Liver (tissue), 9 donors: ENCODE measurements around the gene RAMP3. TPM values are rescaled to one million over a fixed set of nuclear protein-coding genes. Genes with fewer than 3 reads are reported as not detected.

Source experiments
- DNase-seq: peaks from one replicate; pipeline ENCODE4 v3.0.0-alpha.2; 2017; ENCODE audit warnings: low spot score
- H3K27ac ChIP-seq, 2 donors: one replicate each; pipeline ENCODE4 v1.7.0; 2013; ENCODE audit warnings: inconsistent platforms in 2 of 2, low read length in 2 of 2, control low read depth in 1 of 2, low read depth in 1 of 2, mild to moderate bottlenecking in 1 of 2
- H3K27me3 ChIP-seq, 4 donors: one replicate each; pipeline versions ENCODE4 v1.6.1 to v1.7.0; 2013; ENCODE audit warnings: low read length in 3 of 4, inconsistent platforms in 1 of 4, mild to moderate bottlenecking in 1 of 4, moderate library complexity in 1 of 4; ENCODE audit not compliant: control insufficient read depth in 4 of 4, insufficient read depth in 4 of 4
- H3K36me3 ChIP-seq, 4 donors: one replicate each; pipeline versions ENCODE4 v1.6.1 to v1.7.0; 2013; ENCODE audit warnings: low read length in 3 of 4, mild to moderate bottlenecking in 3 of 4, low read depth in 1 of 4, moderate library complexity in 1 of 4; ENCODE audit not compliant: control insufficient read depth in 4 of 4, insufficient read depth in 3 of 4
- H3K4me1 ChIP-seq, 4 donors: one replicate each; pipeline versions ENCODE4 v1.6.1 to v1.7.0; 2013; ENCODE audit warnings: low read length in 3 of 4, mild to moderate bottlenecking in 3 of 4, moderate library complexity in 1 of 4; ENCODE audit not compliant: control insufficient read depth in 4 of 4, insufficient read depth in 4 of 4
- H3K4me3 ChIP-seq, 3 donors: one replicate each; pipeline versions ENCODE4 v1.6.1 to v1.7.0; 2013; ENCODE audit warnings: low read length in 3 of 3, control low read depth in 1 of 3, low read depth in 1 of 3, mild to moderate bottlenecking in 1 of 3
- H3K9ac ChIP-seq, 2 donors: one replicate each; pipeline ENCODE4 v1.7.0; 2013; ENCODE audit warnings: low read length in 2 of 2, mild to moderate bottlenecking in 2 of 2, moderate library complexity in 2 of 2, control low read depth in 1 of 2, low read depth in 1 of 2
- H3K9me3 ChIP-seq, 4 donors: one replicate each; pipeline versions ENCODE4 v1.6.1 to v1.7.0; 2013; ENCODE audit warnings: low read length in 3 of 4; ENCODE audit not compliant: control insufficient read depth in 4 of 4
- ATF3 ChIP-seq: IDR thresholded peaks from 2 replicates; pipeline ENCODE4 v1.6.1; 2016; ENCODE audit warnings: antibody characterized with exemption
- EGR1 ChIP-seq, 2 donors: IDR thresholded peaks; 2 replicates each; pipeline ENCODE4 v1.6.1; 2016 to 2018; ENCODE audit warnings: antibody characterized with exemption in 2 of 2, low read depth in 2 of 2
- FOXA1 ChIP-seq: IDR thresholded peaks from 2 replicates; pipeline ENCODE4 v1.6.1; 2016; ENCODE audit warnings: antibody characterized with exemption
- FOXA2 ChIP-seq: IDR thresholded peaks from 2 replicates; pipeline ENCODE4 v1.6.1; 2016; ENCODE audit warnings: antibody characterized with exemption
- GABPA ChIP-seq, 2 donors: IDR thresholded peaks in 1 of 2; conservative IDR thresholded peaks in 1 of 2; 2 replicates each; pipeline ENCODE4 v1.6.1; 2016; ENCODE audit warnings: antibody characterized with exemption in 2 of 2, mild to moderate bottlenecking in 1 of 2, moderate library complexity in 1 of 2
- HNF4G ChIP-seq: IDR thresholded peaks from 2 replicates; pipeline ENCODE4 v1.6.1; 2016; ENCODE audit warnings: antibody characterized with exemption
- JUND ChIP-seq, 2 donors: IDR thresholded peaks; 2 replicates each; pipeline ENCODE4 v1.6.1; 2016; ENCODE audit warnings: antibody characterized with exemption in 2 of 2
- NR2F2 ChIP-seq: IDR thresholded peaks from 2 replicates; pipeline ENCODE4 v1.6.1; 2016; ENCODE audit warnings: antibody characterized with exemption
- RAD21 ChIP-seq, 2 donors: IDR thresholded peaks; 2 replicates each; pipeline ENCODE4 v1.6.1; 2016; ENCODE audit warnings: antibody characterized with exemption in 2 of 2, mild to moderate bottlenecking in 2 of 2
- REST ChIP-seq: IDR thresholded peaks from 2 replicates; pipeline ENCODE4 v1.6.1; 2016; ENCODE audit warnings: antibody characterized with exemption, mild to moderate bottlenecking
- RXRA ChIP-seq, 2 donors: IDR thresholded peaks; 2 replicates each; pipeline ENCODE4 v1.6.1; 2017 to 2018; ENCODE audit warnings: antibody characterized with exemption in 2 of 2, mild to moderate bottlenecking in 1 of 2
- SP1 ChIP-seq: IDR thresholded peaks from 2 replicates; pipeline ENCODE4 v1.6.1; 2018; ENCODE audit warnings: antibody characterized with exemption, mild to moderate bottlenecking
- YY1 ChIP-seq: IDR thresholded peaks from 2 replicates; pipeline ENCODE4 v1.6.1; 2016; ENCODE audit warnings: antibody characterized with exemption, mild to moderate bottlenecking
- WGBS: extraction: QIAGEN DNeasy Blood & Tissue Kit; methylation state at CpG from one replicate; pipeline ENCODE4 v1.1.7; 2013; 5-methylcytosine and 5-hydroxymethylcytosine counted together
- polyA plus RNA-seq, 2 donors: library from polyadenylated mRNA; stranded (reverse) in 1 of 2; unstranded in 1 of 2; fragments of 200-250 nt in 1 of 2; fragments of >200 nt in 1 of 2; fragmentation: Nextera tagmentation in 1 of 2; extraction: Ambion mirVana in 1 of 2; gene quantifications; one replicate each; pipeline versions ENCODE4 v1.2.1 to v1.2.3, GENCODE V29; 2013 to 2015
- total RNA-seq, 2 donors: library from RNA; depleted of rRNA; stranded (reverse); fragments of >200 nt; gene quantifications; one replicate each; pipeline ENCODE4 v1.2.3, GENCODE V29; 2014
- TF ChIP-seq, protein P1 (sequence below): IDR thresholded peaks from 2 replicates; pipeline ENCODE4 v1.6.1; 2016; ENCODE audit warnings: antibody characterized with exemption
- donor health status: healthy.
- donor health status: healthy.
- donor health status: healthy.
- donor health status: healthy.
- donor health status: healthy.

Gene RAMP3
- total and polyA plus RNA-seq, 4 donors: 2.3 to 30.0 (median 22.2) TPM

DNA sequence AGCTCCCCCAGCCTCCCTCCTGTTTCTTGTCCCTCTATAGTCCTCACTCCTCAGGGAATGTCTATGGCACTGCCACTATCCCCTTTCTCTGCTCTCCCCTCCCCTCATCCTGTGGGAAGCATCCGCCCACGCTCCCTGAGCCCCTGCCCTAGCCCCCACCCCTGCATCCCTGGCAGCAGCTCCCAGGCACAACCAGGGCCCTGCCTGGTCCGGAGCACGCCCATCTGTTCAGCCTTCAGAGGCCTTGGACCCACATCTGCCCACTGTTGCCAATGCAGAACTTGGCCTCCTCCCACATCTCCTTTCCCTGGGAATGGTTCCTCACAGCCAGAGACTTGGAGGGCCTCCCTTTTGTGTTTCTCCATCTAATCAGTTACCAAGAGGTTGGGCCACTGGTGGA lies 25.7 kb upstream of the RAMP3 start:
- Histone ChIP-seq H3K36me3 (no peaks in the 10 kb centered on the region), H3K4me1 (peaks cover 0 to 13% (median 9%) of the 10 kb centered on the region in 4 donors), H3K9me3 (no peaks in the 10 kb centered on the region), H3K4me3 (no peak overlapping the region), H3K27me3 (no peaks in the 10 kb centered on the region), H3K9ac (no peak overlapping the region), H3K27ac (no peak overlapping the region)
- WGBS: 90% methylated on average over 4 of the region's 4 CpGs
- DNase-seq: no peak
- TF ChIP-seq, protein P1, sequence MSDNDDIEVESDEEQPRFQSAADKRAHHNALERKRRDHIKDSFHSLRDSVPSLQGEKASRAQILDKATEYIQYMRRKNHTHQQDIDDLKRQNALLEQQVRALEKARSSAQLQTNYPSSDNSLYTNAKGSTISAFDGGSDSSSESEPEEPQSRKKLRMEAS: no peak
- TF ChIP-seq HNF4G: no peak
- no peak for TF ChIP-seq FOXA2
- TF ChIP-seq YY1: no peak
- no peak for TF ChIP-seq JUND (IDR thresholded peaks at IDR 0.05)
- TF ChIP-seq RXRA (IDR thresholded peaks at IDR 0.05): no peak
- no peak for TF ChIP-seq REST
- no peak for TF ChIP-seq FOXA1
- TF ChIP-seq NR2F2: no peak
- TF ChIP-seq SP1: no peak
- no peak for TF ChIP-seq ATF3

GRCh38 chr7:45132708-45133320 lies 24.8 kb upstream of the RAMP3 start:
- DNase-seq: no peak
- Histone ChIP-seq H3K27ac (no peak overlapping the region), H3K36me3 (no peaks in the 10 kb centered on the region), H3K4me1 (peaks cover 0 to 13% (median 9%) of the 10 kb centered on the region in 4 donors), H3K9me3 (no peaks in the 10 kb centered on the region), H3K9ac (no peak overlapping the region), H3K4me3 (no peak overlapping the region), H3K27me3 (no peaks in the 10 kb centered on the region)
- no peak for TF ChIP-seq EGR1 (IDR thresholded peaks at IDR 0.05; ENCODE audit: low read depth in 2 of 2)
- TF ChIP-seq, protein P1: no peak
- TF ChIP-seq REST: no peak
- TF ChIP-seq RAD21 (IDR thresholded peaks at IDR 0.05): no peak
- TF ChIP-seq GABPA (IDR thresholded peaks at IDR 0.05 in 1 of 2, conservative IDR thresholded peaks at IDR 0.05 in 1 of 2): no peak
- WGBS: 91% methylated on average over 8 of the region's 8 CpGs
